ENCODE results near the gene RASA3. TPM values are rescaled to one million over a fixed set of nuclear protein-coding genes. Genes with fewer than 3 reads are reported as not detected.

RASA3 gene
- total and polyA plus RNA-seq, 10 of the 15 experiments (the other 5 are each of a cell fraction or from before 2014, with no cell fraction given) = 0.79 to 33.9 (median 17.6) TPM

DNA sequence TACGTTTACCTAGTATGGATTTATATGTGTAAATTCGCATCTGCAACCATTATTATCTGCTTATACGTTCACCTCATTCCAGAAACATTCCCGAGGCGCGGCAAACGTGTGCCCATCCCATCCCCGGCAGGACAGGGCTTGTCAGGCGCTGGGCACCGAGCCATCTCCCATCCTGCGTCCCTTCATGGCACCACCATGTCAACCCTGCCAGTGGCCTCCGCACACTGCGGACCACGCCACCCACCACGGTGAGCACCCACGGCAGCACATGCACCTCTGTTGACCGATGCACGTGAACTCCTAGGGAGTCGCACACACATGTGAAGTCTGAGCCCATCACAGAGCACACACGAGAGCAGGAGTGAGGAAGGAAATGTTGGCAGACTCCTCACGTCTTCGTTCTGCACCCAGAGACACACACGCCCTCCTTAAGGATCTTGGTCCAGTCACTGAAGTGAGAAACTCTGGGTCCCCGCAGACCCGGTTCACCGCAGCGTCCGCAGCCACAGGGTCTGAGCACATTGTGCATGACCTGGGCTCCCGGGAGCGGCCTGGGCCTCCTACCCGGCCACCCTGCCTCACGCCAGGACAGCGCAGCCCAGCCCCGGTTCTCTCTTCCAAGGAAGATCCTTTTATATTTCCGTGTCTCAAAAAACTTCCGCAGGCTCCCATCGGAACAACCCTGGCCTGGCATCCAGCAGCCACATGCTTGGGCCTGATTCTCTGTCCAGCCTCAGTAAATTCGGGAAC is 90.2 kb downstream of the RASA3 start:
- ChIA-PET CTCF (no interaction called here), RAD21 (ENCODE audit: unreplicated experiment) (no interaction called here), SMC1A (ENCODE audit: uncharacterized antibody, unreplicated experiment) (no interaction called here), POLR2A (no interaction called here)
- H4K20me1 ChIP-seq (ENCODE audit: control insufficient read depth, insufficient read depth) = no peaks in the 10 kb centered on the region
- no peak for TF ChIP-seq BACH1 (IDR thresholded peaks at IDR 0.05; ENCODE audit: borderline replicate concordance)
- no peak for TF ChIP-seq NR2C2 (IDR thresholded peaks at IDR 0.05; ENCODE audit: borderline replicate concordance, control insufficient read depth, insufficient read length, low read depth)
- TF ChIP-seq CEBPB (IDR thresholded peaks at IDR 0.05; ENCODE audit: borderline replicate concordance in 1 of 2, low read depth in 2 of 2, low read length in 2 of 2) = no peak
- TF ChIP-seq FOS (IDR thresholded peaks at IDR 0.05; ENCODE audit: borderline replicate concordance, extremely low read depth, insufficient read length) = no peak
- no peak for TF ChIP-seq RBBP5 (conservative IDR thresholded peaks at IDR 0.05)
- TF ChIP-seq PAX5 (IDR thresholded peaks at IDR 0.05; ENCODE audit: borderline replicate concordance, low read depth, low read length) = no peak
- TF ChIP-seq SIX5 (IDR thresholded peaks at IDR 0.05; ENCODE audit: low read depth, low read length, severe bottlenecking) = no peak
- TF ChIP-seq HDAC2 (IDR thresholded peaks at IDR 0.05) = no peak
- H3K79me2 ChIP-seq (ENCODE audit: control insufficient read depth, insufficient read depth, low read length) = no peaks in the 10 kb centered on the region
- no peak overlapping the region for H2AFZ ChIP-seq (ENCODE audit: control insufficient read depth, low read depth, low read length)
- intact Hi-C loops (cut with micrococcal nuclease; ENCODE audit: unreplicated experiment) = no loop called here
- no TSS peak for BruUV-seq (replicated peaks)
- H3K4me3 ChIP-seq = no peak overlapping the region
- WGBS (ENCODE audit: insufficient coverage, insufficient replicate concordance, low lambda C conversion rate, missing lambda C conversion rate) = 92% methylated on average over 38 of the region's 38 CpGs
- no peak overlapping the region for H3K9ac ChIP-seq (ENCODE audit: control insufficient read depth, insufficient read depth, low read length)
- in situ Hi-C loops (cut with MboI) = no loop called here
- no peak for FAIRE-seq
- peaks cover 0 to 7% of the 10 kb centered on the region in 2 experiments; a peak in 3 of 4 replicates for H3K36me3 ChIP-seq (ENCODE audit: control insufficient read depth in 2 of 2, insufficient read depth in 2 of 2, low read length in 1 of 2)
- no peak for ATAC-seq
- DNase-seq (ENCODE audit: low read depth, low spot score) = no peak
- no peaks in the 10 kb centered on the region for H3K9me3 ChIP-seq (replicated peaks; ENCODE audit: control insufficient read depth, insufficient read depth, low read length)
- H3K27me3 ChIP-seq (replicated peaks in 1 of 2; ENCODE audit: control insufficient read depth in 2 of 2, insufficient read depth in 2 of 2, low read length in 1 of 2) = no peaks in the 10 kb centered on the region
- peaks cover 9% of the 10 kb centered on the region for H3K4me1 ChIP-seq (ENCODE audit: control insufficient read depth, insufficient read depth, low read length)
- H3K27ac ChIP-seq (ENCODE audit: control insufficient read depth, insufficient read depth) = no peak overlapping the region
- H3K4me2 ChIP-seq (ENCODE audit: control insufficient read depth, insufficient read depth) = no peak overlapping the region

DNA sequence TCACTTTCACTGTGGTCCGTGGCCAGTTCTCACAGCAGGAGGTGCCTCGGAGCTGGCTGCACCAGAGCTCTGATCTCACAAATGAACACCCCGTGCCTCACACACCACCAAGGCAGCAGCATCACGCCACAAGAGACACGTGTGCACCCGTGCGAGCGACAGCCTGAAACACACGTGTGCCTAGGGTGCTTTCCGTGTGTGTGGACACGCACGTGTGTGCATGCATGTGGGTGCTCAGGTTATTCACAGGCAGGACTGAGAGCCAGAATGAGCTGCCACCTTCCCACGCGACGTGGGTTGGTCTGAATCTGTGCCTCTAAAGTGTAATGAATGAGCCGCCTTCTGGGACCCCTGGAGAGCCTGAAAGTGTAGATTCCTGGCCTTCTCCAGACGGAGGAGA is 90.9 kb downstream of the RASA3 start:
- no peak for FAIRE-seq
- ChIA-PET POLR2A (no interaction called here), SMC1A (ENCODE audit: uncharacterized antibody, unreplicated experiment) (no interaction called here), RAD21 (ENCODE audit: unreplicated experiment) (no interaction called here), CTCF (no interaction called here)
- in situ Hi-C loops (cut with MboI) = no loop called here
- Histone ChIP-seq H3K4me1 (ENCODE audit: control insufficient read depth, insufficient read depth, low read length) (peaks cover 2% of the 10 kb centered on the region), H3K27me3 (replicated peaks in 1 of 2; ENCODE audit: control insufficient read depth in 2 of 2, insufficient read depth in 2 of 2, low read length in 1 of 2) (no peaks in the 10 kb centered on the region), H3K27ac (ENCODE audit: control insufficient read depth, insufficient read depth) (no peak overlapping the region), H4K20me1 (ENCODE audit: control insufficient read depth, insufficient read depth) (no peaks in the 10 kb centered on the region), H3K4me2 (ENCODE audit: control insufficient read depth, insufficient read depth) (no peak overlapping the region), H3K36me3 (ENCODE audit: control insufficient read depth in 2 of 2, insufficient read depth in 2 of 2, low read length in 1 of 2) (peaks cover 0 to 7% of the 10 kb centered on the region in 2 experiments; a peak in 3 of 4 replicates), H3K79me2 (ENCODE audit: control insufficient read depth, insufficient read depth, low read length) (no peaks in the 10 kb centered on the region), H2AFZ (ENCODE audit: control insufficient read depth, low read depth, low read length) (no peak overlapping the region), H3K9me3 (replicated peaks; ENCODE audit: control insufficient read depth, insufficient read depth, low read length) (no peaks in the 10 kb centered on the region), H3K4me3 (no peak overlapping the region), H3K9ac (ENCODE audit: control insufficient read depth, insufficient read depth, low read length) (no peak overlapping the region)
- ATAC-seq = no peak
- BruUV-seq (replicated peaks) = no TSS peak
- intact Hi-C loops (cut with micrococcal nuclease; ENCODE audit: unreplicated experiment) = no loop called here
- 86% methylated on average over 17 of the region's 17 CpGs for WGBS (ENCODE audit: insufficient coverage, insufficient replicate concordance, low lambda C conversion rate, missing lambda C conversion rate)
- no peak for TF ChIP-seq ZNF24 (IDR thresholded peaks at IDR 0.05)
- TF ChIP-seq, protein P1, sequence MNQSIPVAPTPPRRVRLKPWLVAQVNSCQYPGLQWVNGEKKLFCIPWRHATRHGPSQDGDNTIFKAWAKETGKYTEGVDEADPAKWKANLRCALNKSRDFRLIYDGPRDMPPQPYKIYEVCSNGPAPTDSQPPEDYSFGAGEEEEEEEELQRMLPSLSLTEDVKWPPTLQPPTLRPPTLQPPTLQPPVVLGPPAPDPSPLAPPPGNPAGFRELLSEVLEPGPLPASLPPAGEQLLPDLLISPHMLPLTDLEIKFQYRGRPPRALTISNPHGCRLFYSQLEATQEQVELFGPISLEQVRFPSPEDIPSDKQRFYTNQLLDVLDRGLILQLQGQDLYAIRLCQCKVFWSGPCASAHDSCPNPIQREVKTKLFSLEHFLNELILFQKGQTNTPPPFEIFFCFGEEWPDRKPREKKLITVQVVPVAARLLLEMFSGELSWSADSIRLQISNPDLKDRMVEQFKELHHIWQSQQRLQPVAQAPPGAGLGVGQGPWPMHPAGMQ (IDR thresholded peaks at IDR 0.05; ENCODE audit: borderline replicate concordance) = no peak
- no peak for DNase-seq (ENCODE audit: low read depth, low spot score)

Data from GM12878 (cell line).